Mammary epithelial cell (primary cell): ENCODE results near the gene NUP37.

ENCODE experiments used
- EZH2 ChIP-seq: IDR thresholded peaks from 2 replicates; pipeline ENCODE4 v1.6.1; 2012; ENCODE audit warnings: low read length, inconsistent platforms, borderline replicate concordance
- TF ChIP-seq, protein P1 (sequence below), 2 donors: IDR thresholded peaks in 1 of 2; conservative IDR thresholded peaks in 1 of 2; 2 replicates each; pipeline ENCODE4 v1.5.1; 2011 to 2012; ENCODE audit warnings: inconsistent platforms in 2 of 2, low read length in 2 of 2, mild to moderate bottlenecking in 2 of 2, control low read depth in 1 of 2, low read depth in 1 of 2; ENCODE audit not compliant: insufficient read depth in 1 of 2; ENCODE audit errors: extremely low read depth in 1 of 2

DNA sequence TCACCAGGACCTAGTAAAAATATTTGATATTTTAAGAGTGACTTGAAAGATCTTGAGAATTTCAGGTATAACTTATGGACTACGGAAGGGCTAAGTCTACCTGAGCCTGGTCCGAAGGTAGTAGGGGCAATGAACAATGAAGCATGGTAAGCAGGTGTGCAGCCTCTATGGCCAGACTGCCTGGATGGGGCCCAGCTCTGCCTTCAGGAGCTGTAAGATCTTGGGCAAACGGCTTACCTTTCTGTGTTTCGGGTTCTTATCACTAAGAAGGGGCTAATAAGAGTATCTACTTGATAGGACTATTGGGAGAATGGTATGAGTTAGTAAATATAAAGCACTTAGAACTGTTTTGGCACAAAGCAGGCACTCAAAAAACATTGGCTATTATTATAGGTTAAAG is 39.1 kb downstream of the NUP37 start:
- TF ChIP-seq, protein P1, sequence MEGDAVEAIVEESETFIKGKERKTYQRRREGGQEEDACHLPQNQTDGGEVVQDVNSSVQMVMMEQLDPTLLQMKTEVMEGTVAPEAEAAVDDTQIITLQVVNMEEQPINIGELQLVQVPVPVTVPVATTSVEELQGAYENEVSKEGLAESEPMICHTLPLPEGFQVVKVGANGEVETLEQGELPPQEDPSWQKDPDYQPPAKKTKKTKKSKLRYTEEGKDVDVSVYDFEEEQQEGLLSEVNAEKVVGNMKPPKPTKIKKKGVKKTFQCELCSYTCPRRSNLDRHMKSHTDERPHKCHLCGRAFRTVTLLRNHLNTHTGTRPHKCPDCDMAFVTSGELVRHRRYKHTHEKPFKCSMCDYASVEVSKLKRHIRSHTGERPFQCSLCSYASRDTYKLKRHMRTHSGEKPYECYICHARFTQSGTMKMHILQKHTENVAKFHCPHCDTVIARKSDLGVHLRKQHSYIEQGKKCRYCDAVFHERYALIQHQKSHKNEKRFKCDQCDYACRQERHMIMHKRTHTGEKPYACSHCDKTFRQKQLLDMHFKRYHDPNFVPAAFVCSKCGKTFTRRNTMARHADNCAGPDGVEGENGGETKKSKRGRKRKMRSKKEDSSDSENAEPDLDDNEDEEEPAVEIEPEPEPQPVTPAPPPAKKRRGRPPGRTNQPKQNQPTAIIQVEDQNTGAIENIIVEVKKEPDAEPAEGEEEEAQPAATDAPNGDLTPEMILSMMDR (conservative IDR thresholded peaks at IDR 0.05 in 1 of 2, IDR thresholded peaks at IDR 0.05 in 1 of 2; ENCODE audit: extremely low read depth in 1 of 2, insufficient read depth in 1 of 2, low read depth in 1 of 2, low read length in 2 of 2) = no peak
- TF ChIP-seq EZH2 = no peak
